SK-N-SH (cell line): ENCODE results near the gene TEPSIN.

Experiments used
- CTCF ChIP-seq: fragments of 200-600 bp; sonication (generic); IDR thresholded peaks from 2 replicates; pipeline ENCODE4 v1.6.1; 2017; ENCODE audit warnings: antibody characterized with exemption, mild to moderate bottlenecking, moderate library complexity
- EP300 ChIP-seq, 2 experiments: IDR thresholded peaks; 2 replicates each; pipeline versions ENCODE4 v1.4.0 to v1.6.1; 2012; ENCODE audit warnings: borderline replicate concordance in 1 of 2, low read depth in 1 of 2, low read length in 1 of 2
- GABPA ChIP-seq: IDR thresholded peaks from 2 replicates; pipeline ENCODE4 v1.4.0; 2012; ENCODE audit warnings: low read depth, mild to moderate bottlenecking
- POLR2AphosphoS5 ChIP-seq: IDR thresholded peaks from 2 replicates; pipeline ENCODE4 v1.6.1; 2012; ENCODE audit warnings: low read depth, low read length
- SIN3A ChIP-seq: IDR thresholded peaks from 2 replicates; pipeline ENCODE4 v1.6.1; 2012; ENCODE audit warnings: low read depth, mild to moderate bottlenecking, low read length, moderate library complexity, borderline replicate concordance
- TAF1 ChIP-seq: IDR thresholded peaks from 2 replicates; pipeline ENCODE4 v1.6.1; 2012; ENCODE audit warnings: low read depth, mild to moderate bottlenecking, low read length, moderate library complexity, borderline replicate concordance
- TF ChIP-seq, protein P1 (sequence below): IDR thresholded peaks from 2 replicates; pipeline ENCODE4; 2012
- TF ChIP-seq, protein P2 (sequence below): IDR thresholded peaks from 2 replicates; pipeline ENCODE4 v1.4.0; 2012; ENCODE audit warnings: low read depth

GRCh38 chr17:81243333-81243664 is 4.4 kb upstream of the TEPSIN start:
- TF ChIP-seq, protein P1, sequence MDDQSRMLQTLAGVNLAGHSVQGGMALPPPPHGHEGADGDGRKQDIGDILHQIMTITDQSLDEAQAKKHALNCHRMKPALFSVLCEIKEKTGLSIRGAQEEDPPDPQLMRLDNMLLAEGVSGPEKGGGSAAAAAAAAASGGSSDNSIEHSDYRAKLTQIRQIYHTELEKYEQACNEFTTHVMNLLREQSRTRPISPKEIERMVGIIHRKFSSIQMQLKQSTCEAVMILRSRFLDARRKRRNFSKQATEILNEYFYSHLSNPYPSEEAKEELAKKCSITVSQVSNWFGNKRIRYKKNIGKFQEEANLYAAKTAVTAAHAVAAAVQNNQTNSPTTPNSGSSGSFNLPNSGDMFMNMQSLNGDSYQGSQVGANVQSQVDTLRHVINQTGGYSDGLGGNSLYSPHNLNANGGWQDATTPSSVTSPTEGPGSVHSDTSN = 0 out of 2 replicates have a peak, but pooled peaks have one; percentile 2
- no peak for TF ChIP-seq CTCF
- no peak for TF ChIP-seq EP300 (IDR thresholded peaks at IDR 0.05; ENCODE audit: borderline replicate concordance in 1 of 2, low read depth in 1 of 2, low read length in 1 of 2)
- TF ChIP-seq POLR2AphosphoS5 = peak; percentile 13; the same call in 1 of the 2 replicates
- TF ChIP-seq SIN3A = no peak
- TF ChIP-seq GABPA = no peak
- TF ChIP-seq, protein P2, sequence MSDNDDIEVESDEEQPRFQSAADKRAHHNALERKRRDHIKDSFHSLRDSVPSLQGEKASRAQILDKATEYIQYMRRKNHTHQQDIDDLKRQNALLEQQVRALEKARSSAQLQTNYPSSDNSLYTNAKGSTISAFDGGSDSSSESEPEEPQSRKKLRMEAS = no peak
- no peak for TF ChIP-seq TAF1
